OCI-LY3 (cell line): ENCODE data around the gene RASGRP4.
A peak's percentile ranks its signal among the peaks of the same experiment; 100 is the strongest.
"Not testable (repeated sequence)": the region's sequence is repeated elsewhere in the genome, so short reads cannot be mapped to it uniquely, and the experiment has no call there.

ENCODE experiments used
- H2AFZ ChIP-seq: fragments of 200-600, 300-600 bp; shearing (Covaris generic); 2 replicates; pipeline ENCODE4 v1.6.0; 2014; ENCODE audit warnings: antibody characterized with exemption, low read depth, low read length
- H3K27ac ChIP-seq: fragments of 200-600, 300-600 bp; sonication (generic); 2 replicates; pipeline ENCODE4 v1.5.1; 2014; ENCODE audit warnings: mild to moderate bottlenecking, low read length, moderate library complexity, mixed read lengths
- H3K27me3 ChIP-seq: fragments of 200-600, 300-600 bp; sonication (generic); 2 replicates; pipeline ENCODE4 v1.6.1; 2014; ENCODE audit warnings: low read depth, low read length, mixed read lengths
- H3K36me3 ChIP-seq: fragments of 200-600, 300-600 bp; sonication (generic); replicated peaks from 2 replicates; pipeline ENCODE3; 2014; ENCODE audit warnings: low read depth, low read length, mixed read lengths
- H3K4me1 ChIP-seq: fragments of 300-600, 200-600 bp; sonication (generic); 2 replicates; pipeline ENCODE4 v1.6.1; 2014; ENCODE audit warnings: low read length, mixed read lengths
- H3K4me2 ChIP-seq: fragments of 200-600, 300-600 bp; sonication (generic); 2 replicates; pipeline ENCODE4 v1.6.1; 2014; ENCODE audit warnings: low read length, mixed read lengths
- H3K4me3 ChIP-seq: fragments of 300-600, 200-600 bp; sonication (generic); 2 replicates; pipeline ENCODE4 v1.5.1; 2014; ENCODE audit warnings: antibody characterized with exemption, mild to moderate bottlenecking, low read length, moderate library complexity
- H3K79me2 ChIP-seq: fragments of 300-600, 200-600 bp; shearing (Covaris generic); 2 replicates; pipeline ENCODE4 v1.6.1; 2014; ENCODE audit warnings: mild to moderate bottlenecking, low read length, mixed read lengths
- H3K9ac ChIP-seq: fragments of 300-600, 200-600 bp; shearing (Covaris generic); 2 replicates; pipeline ENCODE4 v1.6.0; 2014; ENCODE audit warnings: mild to moderate bottlenecking, low read length, moderate library complexity
- H3K9me3 ChIP-seq: fragments of 200-600, 300-600 bp; shearing (Covaris generic); 2 replicates; pipeline ENCODE4 v1.6.1; 2014; ENCODE audit warnings: low read length, mixed read lengths; ENCODE audit not compliant: insufficient read depth
- H4K20me1 ChIP-seq: fragments of 200-600, 300-600 bp; sonication (generic); 2 replicates; pipeline ENCODE4 v1.6.1; 2016; ENCODE audit warnings: low read length, mixed read lengths; ENCODE audit not compliant: insufficient read depth
- CTCF ChIP-seq: fragments of 200-600, 300-600 bp; sonication (generic); IDR thresholded peaks from 2 replicates; pipeline ENCODE4 v1.5.1; 2014; ENCODE audit warnings: antibody characterized with exemption, low read length, low read depth
- EZH2phosphoT487 ChIP-seq: fragments of 200-600 bp; shearing (Covaris generic); IDR thresholded peaks from 2 replicates; pipeline ENCODE4 v1.6.1; 2018; ENCODE audit warnings: antibody characterized with exemption, mixed run types, low read depth

RASGRP4 gene, protein sequence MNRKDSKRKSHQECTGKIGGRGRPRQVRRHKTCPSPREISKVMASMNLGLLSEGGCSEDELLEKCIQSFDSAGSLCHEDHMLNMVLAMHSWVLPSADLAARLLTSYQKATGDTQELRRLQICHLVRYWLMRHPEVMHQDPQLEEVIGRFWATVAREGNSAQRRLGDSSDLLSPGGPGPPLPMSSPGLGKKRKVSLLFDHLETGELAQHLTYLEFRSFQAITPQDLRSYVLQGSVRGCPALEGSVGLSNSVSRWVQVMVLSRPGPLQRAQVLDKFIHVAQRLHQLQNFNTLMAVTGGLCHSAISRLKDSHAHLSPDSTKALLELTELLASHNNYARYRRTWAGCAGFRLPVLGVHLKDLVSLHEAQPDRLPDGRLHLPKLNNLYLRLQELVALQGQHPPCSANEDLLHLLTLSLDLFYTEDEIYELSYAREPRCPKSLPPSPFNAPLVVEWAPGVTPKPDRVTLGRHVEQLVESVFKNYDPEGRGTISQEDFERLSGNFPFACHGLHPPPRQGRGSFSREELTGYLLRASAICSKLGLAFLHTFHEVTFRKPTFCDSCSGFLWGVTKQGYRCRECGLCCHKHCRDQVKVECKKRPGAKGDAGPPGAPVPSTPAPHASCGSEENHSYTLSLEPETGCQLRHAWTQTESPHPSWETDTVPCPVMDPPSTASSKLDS

DNA sequence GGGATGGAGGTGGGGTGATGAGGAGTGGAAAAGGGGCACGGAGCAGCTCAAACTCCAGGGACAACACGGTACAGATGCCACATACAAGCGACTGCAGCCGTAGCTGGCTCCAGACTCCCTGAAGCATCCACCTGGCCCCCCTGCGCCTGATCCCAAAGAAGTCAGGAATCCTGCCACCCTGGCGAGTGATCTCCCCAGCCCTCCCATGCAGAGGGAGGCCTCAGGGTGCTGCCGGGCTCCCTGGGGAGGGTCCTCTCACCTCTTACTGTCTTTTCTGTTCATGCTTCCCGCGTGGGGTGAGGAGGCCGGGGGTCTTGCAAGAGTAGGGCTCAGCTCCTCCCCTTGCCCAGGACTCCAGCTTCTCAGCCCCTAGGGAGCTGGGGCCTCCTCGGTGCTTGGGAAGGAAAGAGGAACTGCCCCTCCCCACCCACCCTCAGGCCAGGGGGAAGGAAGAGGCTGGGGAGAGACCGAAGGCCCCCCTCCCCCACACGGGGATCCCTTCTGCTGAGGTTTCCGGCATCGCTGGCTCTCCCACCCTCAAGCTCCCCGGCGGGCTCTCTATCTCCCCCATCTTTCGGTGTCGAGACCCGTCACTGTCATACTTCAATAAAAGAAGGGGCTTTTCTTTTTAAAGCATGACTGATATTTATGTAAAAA is at the start of gene RASGRP4:
TSS of gene RASGRP4 (minus strand) at position 410 of the 657 bp plus-strand sequence. CDS start at position 282, 128 bp downstream.
- Histone ChIP-seq H3K27ac (peak within 1 kb of the TSS; percentile 96), H3K9ac (peak within 1 kb of the TSS; percentile 96), H3K4me3 (peak within 1 kb of the TSS; percentile 88)

DNA sequence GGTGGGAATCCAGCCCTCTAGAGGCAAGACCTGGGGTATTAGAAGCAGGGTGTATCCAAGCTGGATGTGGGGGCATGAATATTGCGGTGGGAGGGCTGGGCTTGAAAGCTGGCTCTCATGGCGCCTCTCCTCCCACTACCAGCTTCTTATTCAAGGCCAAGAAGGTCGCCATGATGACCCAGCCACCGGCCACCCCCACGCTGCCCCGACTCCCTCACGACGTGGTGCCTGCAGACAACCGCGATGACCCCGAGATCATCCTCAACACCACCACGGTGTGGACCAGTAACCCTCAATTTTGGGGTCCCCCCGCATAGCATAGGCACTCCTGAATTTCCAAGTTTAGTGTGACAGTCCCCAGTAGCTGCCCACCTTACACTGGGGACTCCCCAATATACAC is 49.2 kb upstream of the RASGRP4 start:
- Histone ChIP-seq H3K27me3 (no peaks in the 10 kb centered on the region), H2AFZ (no peak overlapping the region), H3K36me3 (no peaks in the 10 kb centered on the region), H3K79me2 (no peaks in the 10 kb centered on the region), H3K4me3 (no peak overlapping the region), H3K9me3 (no peaks in the 10 kb centered on the region), H3K4me2 (no peak overlapping the region), H3K9ac (no peak overlapping the region), H3K4me1 (no peaks in the 10 kb centered on the region), H3K27ac (no peak overlapping the region), H4K20me1 (no peaks in the 10 kb centered on the region)
- no peak for TF ChIP-seq CTCF
- no peak for TF ChIP-seq EZH2phosphoT487

More for the DNA sequence above, at the start of gene RASGRP4:
- Histone ChIP-seq H3K27me3 (no peaks in the 10 kb centered on the region), H3K9me3 (no peaks in the 10 kb centered on the region), H3K36me3 (peaks cover 22% of the 10 kb centered on the region), H4K20me1 (no peaks in the 10 kb centered on the region), H3K79me2 (peaks cover 27% of the 10 kb centered on the region), H3K4me2 (peak within 1 kb of the TSS; percentile 96), H2AFZ (no peak within 1 kb of the TSS), H3K4me1 (peaks cover 54% of the 10 kb centered on the region)
- no peak for TF ChIP-seq EZH2phosphoT487
- peak; percentile 28; the same call in 1 of the 2 replicates for TF ChIP-seq CTCF

DNA sequence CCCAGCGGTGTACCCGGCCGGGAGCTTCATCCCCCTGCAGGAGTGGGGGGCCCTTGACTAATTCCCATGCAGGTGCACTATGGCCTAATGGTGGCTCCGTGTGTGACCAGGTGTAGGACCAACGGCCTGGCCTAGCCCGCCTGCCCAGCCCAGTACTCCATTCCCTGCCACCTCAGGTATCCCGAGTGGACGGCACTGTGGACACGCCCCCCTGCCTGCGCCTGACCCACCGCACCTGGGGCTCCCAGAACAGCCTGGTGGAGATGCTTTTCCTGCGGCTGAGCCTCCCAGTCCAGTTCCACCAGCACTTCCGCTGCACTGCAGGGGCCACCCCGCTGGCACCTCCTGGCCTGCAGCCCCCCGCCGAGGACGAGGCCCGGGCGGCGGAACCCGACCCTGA is 47.2 kb upstream of the RASGRP4 start:
- H3K4me3 ChIP-seq, result no peak overlapping the region
- TF ChIP-seq EZH2phosphoT487 (no peak), CTCF (no peak)
- peaks cover 3% of the 10 kb centered on the region for H3K36me3 ChIP-seq
- no peak overlapping the region for H2AFZ ChIP-seq
- no peak overlapping the region for H3K27ac ChIP-seq
- no peaks in the 10 kb centered on the region for H3K9me3 ChIP-seq
- no peaks in the 10 kb centered on the region for H3K79me2 ChIP-seq
- H3K27me3 ChIP-seq, result no peaks in the 10 kb centered on the region
- H3K4me2 ChIP-seq, result no peak overlapping the region
- H3K9ac ChIP-seq, result no peak overlapping the region
- H3K4me1 ChIP-seq, result no peaks in the 10 kb centered on the region
- no peaks in the 10 kb centered on the region for H4K20me1 ChIP-seq

DNA sequence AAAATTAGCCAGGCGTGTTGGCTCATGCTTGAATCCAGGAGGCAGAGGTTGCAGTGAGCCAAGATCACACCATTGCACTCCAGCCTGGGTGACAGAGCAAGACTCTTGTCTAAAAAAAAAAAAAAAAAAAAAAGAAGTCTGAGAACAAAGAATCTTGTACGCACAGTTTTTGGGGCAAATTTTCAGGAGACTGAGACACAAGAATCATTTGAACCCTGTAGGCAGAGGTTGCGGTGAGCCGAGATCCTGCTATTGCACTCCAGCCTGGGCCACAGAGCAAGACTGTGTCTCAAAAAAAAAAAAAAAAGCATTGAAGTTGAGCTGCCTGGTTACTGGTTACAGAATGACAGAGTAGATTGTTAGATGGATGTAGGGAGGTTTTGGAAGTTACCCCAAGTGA is 46.7 kb upstream of the RASGRP4 start:
- not testable (repeated sequence) for H3K9me3 ChIP-seq, H3K79me2 ChIP-seq, H3K4me3 ChIP-seq, H3K4me1 ChIP-seq, H3K27me3 ChIP-seq, H3K9ac ChIP-seq, H2AFZ ChIP-seq, H3K36me3 ChIP-seq, H3K27ac ChIP-seq, H4K20me1 ChIP-seq, H3K4me2 ChIP-seq
